AG04450 (cell line): ENCODE results near the gene SNED1. TPM values are rescaled to one million over a fixed set of nuclear protein-coding genes. Genes with fewer than 3 reads are reported as not detected.

ENCODE experiments used
- CTCF ChIA-PET: fragments of 300-600, 350-600 bp; formaldehyde crosslinking; extraction: SDS; loops from one replicate; lab custom pipeline; 2022; ENCODE audit warnings: antibody characterized with exemption, inconsistent platforms; lab: Charles Lee
- POLR2A ChIA-PET: fragments of 350-600 bp; formaldehyde crosslinking; extraction: SDS; loops from one replicate; lab custom pipeline; 2021; ENCODE audit warnings: antibody characterized with exemption, inconsistent platforms; lab: Yijun Ruan, JAX
- DNase-seq: peaks from one replicate; pipeline ENCODE4 v3.0.0-alpha.2; 2011; ENCODE audit warnings: low read depth, low spot score
- H3K27ac ChIP-seq: one replicate; pipeline ENCODE4 v1.5.1; 2012; ENCODE audit warnings: low read depth, low read length, control low read depth
- H3K27me3 ChIP-seq: one replicate; pipeline ENCODE4 v1.6.0; 2012; ENCODE audit warnings: low read length; ENCODE audit not compliant: control insufficient read depth, insufficient read depth
- H3K4me3 ChIP-seq: 2 replicates; pipeline ENCODE4 v1.5.1; 2011; ENCODE audit warnings: mild to moderate bottlenecking, low read depth, low read length, control low read depth
- H3K9me3 ChIP-seq: 2 replicates; pipeline ENCODE4 v1.5.1; 2012; ENCODE audit warnings: low read length; ENCODE audit not compliant: control insufficient read depth, insufficient read depth
- CTCF ChIP-seq: IDR thresholded peaks from 2 replicates; pipeline ENCODE4 v1.5.1; 2011; ENCODE audit warnings: low read depth, low read length, control low read depth, inconsistent platforms
- polyA plus RNA-seq: library from polyadenylated mRNA; depleted of rRNA; stranded (reverse); fragments of >200 nt; gene quantifications from 2 replicates; pipeline ENCODE4 v1.2.3, GENCODE V29; 2011

The SNED1 gene
- polyA plus RNA-seq, 1 experiment: 1.6 TPM

DNA sequence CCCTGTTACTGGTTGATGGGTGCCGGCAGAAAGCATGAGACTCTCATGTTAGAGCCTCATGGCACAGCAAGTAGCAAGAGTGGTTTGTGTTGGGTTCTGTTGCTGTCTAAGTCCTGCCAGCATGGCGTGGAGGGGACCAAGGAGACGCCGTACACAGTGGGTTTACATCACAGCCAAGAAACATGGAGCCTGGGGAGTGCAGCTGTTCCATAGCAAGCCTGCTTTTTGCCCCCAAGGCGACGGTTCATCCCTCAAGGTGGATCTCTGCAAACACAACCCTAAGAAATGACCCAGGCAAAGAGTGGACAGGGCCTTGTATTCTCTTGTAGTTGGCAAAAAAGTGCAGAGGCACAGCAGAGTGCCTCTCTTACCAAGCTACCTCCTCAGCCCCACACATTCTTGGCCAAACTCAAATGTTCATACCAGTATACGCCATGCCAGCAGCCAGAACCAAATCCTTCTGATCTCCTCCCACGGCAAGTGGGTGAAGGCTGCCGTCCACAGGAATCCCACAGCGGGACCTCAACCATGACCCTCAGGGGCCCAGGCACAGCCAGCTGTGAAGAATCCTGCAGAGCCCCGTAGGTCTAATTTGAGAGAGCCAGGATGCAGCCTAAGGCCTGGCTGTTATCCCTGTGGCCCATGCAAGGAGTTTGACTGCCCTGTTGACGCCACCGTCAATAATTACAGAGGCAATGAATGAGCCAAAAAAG, 19.0 kb downstream of the SNED1 start:
- Histone ChIP-seq H3K4me3 (no peak overlapping the region), H3K27ac (no peak overlapping the region), H3K27me3 (no peaks in the 10 kb centered on the region), H3K9me3 (peaks cover 9% of the 10 kb centered on the region; the same call in 1 of the 2 replicates)
- ChIA-PET POLR2A (no interaction called here), CTCF (no interaction called here)
- no peak for TF ChIP-seq CTCF
- DNase-seq: no peak

- ChIA-PET POLR2A (no interaction called here), CTCF (no interaction called here)
- Histone ChIP-seq H3K9me3 (peaks cover 9% of the 10 kb centered on the region; the same call in 1 of the 2 replicates), H3K27me3 (no peaks in the 10 kb centered on the region), H3K27ac (no peak overlapping the region), H3K4me3 (no peak overlapping the region)
- no peak for DNase-seq
- TF ChIP-seq CTCF: no peak
Observed at GRCh38 chr2:241018051-241018891, 19.9 kb downstream of the SNED1 start.

DNA sequence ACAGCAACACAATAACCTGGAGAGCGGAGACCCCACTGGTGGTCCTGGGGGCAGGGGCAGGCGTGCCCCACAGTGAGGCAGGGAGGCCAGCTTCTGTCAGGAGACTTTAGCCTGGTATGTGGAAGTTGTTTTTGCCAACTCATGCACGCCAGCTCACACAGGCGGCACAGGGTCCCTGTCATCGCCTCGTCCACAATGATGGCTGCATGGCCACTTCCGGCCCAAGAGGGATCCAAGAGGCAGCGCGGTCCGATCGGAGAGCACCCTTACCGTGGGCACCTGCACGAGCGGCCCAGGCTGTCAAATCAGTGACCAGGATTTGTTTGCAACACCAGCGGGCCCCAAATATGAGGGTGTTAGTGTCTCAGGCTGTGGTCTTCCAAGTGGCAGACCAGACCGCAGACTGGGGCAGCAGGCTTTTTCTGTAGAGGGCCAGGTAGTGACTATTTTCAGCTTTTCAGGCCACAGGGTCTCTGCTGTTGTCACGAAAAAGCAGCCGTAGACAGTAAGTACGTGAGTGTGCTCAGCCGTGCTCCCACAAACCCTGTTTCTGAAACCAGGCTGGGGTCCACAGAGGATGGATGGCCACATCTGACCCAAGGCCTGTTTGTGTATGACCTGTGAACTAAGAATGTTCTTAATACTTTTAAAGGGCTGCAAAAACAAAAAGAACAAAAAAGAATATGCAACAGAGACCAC, 21.2 kb downstream of the SNED1 start:
- DNase-seq: no peak
- Histone ChIP-seq H3K4me3 (no peak overlapping the region), H3K27ac (no peak overlapping the region), H3K9me3 (peaks cover 10% of the 10 kb centered on the region), H3K27me3 (no peaks in the 10 kb centered on the region)
- ChIA-PET CTCF (no interaction called here), POLR2A (no interaction called here)
- no peak for TF ChIP-seq CTCF

GRCh38 chr2:241020201-241020600, 21.8 kb downstream of the SNED1 start:
- Histone ChIP-seq H3K9me3 (peaks cover 15% of the 10 kb centered on the region), H3K4me3 (no peak overlapping the region), H3K27me3 (no peaks in the 10 kb centered on the region), H3K27ac (no peak overlapping the region)
- TF ChIP-seq CTCF: no peak
- CTCF ChIA-PET: interaction anchor here (1.5 kb wide), 1 partner anchor 10 kb away, joined by 3 read pairs; no protein-coding TSS in a partner anchor
- no peak for DNase-seq
- POLR2A ChIA-PET: no interaction called here
